Hematopoietic multipotent progenitor cell (in vitro differentiated cells): ENCODE results near the gene EIF4E3. TPM values are rescaled to one million over a fixed set of nuclear protein-coding genes. Genes with fewer than 3 reads are reported as not detected.
A peak's percentile ranks its signal among the peaks of the same experiment; 100 is the strongest.

ENCODE experiments used
- DNase-seq, 3 donors: peaks; one replicate each; pipeline ENCODE4 v3.0.0-alpha.2; 2011 to 2015; ENCODE audit warnings: low read depth in 2 of 3, low spot score in 2 of 3
- total RNA-seq: library from RNA; depleted of rRNA; stranded (reverse); fragments of >200 nt; gene quantifications from one replicate; pipeline ENCODE4 v1.2.3, GENCODE V29; 2012

The EIF4E3 gene
- 8.6 TPM for total RNA-seq

GRCh38 chr3:71725271-71725991, at the start of gene EIF4E3:
Gene EIF4E3, minus strand, starts transcription at chr3:71725402. Its CDS starts 35 bp downstream, at chr3:71725367.
- DNase-seq, result peak in 1 of 3 donors; percentile 51

- DNase-seq, result no peak
Observed at GRCh38 chr3:71771884-71772283, 46.7 kb upstream of the EIF4E3 start.

GRCh38 chr3:71771126-71771525, 45.9 kb upstream of the EIF4E3 start:
- no peak for DNase-seq

- no peak for DNase-seq
Observed at GRCh38 chr3:71763426-71763825, 38.2 kb upstream of the EIF4E3 start.

- no peak for DNase-seq
Observed at GRCh38 chr3:71760140-71760539, 34.9 kb upstream of the EIF4E3 start.

- DNase-seq, result no peak
Observed at GRCh38 chr3:71759401-71759800, 34.2 kb upstream of the EIF4E3 start.

GRCh38 chr3:71758091-71758490, 32.9 kb upstream of the EIF4E3 start:
- no peak for DNase-seq

- DNase-seq, result no peak
Observed at GRCh38 chr3:71754610-71755253, 29.5 kb upstream of the EIF4E3 start.

GRCh38 chr3:71753701-71754609, 28.8 kb upstream of the EIF4E3 start, which contains the start of gene GPR27:
Gene GPR27, plus strand, starts transcription at chr3:71753855. Its CDS starts 195 bp downstream, at chr3:71754050.
- peak; percentile 13 to 57 (median 53) for DNase-seq

- DNase-seq, result no peak
Observed at GRCh38 chr3:71752831-71753700, 27.9 kb upstream of the EIF4E3 start.

GRCh38 chr3:71751602-71752001, 26.4 kb upstream of the EIF4E3 start:
- no peak for DNase-seq

- no peak for DNase-seq
Observed at GRCh38 chr3:71744738-71745137, 19.5 kb upstream of the EIF4E3 start.

GRCh38 chr3:71742621-71743020, 17.4 kb upstream of the EIF4E3 start:
- DNase-seq, result no peak

GRCh38 chr3:71734881-71735280, 9.7 kb upstream of the EIF4E3 start:
- DNase-seq, result no peak

GRCh38 chr3:71733319-71733718, 8.1 kb upstream of the EIF4E3 start:
- no peak for DNase-seq

- DNase-seq, result no peak
Observed at GRCh38 chr3:71732637-71733036, 7.4 kb upstream of the EIF4E3 start.

- peak in 1 of 3 donors; percentile 44 for DNase-seq
Observed at GRCh38 chr3:71728632-71729342, 3.6 kb upstream of the EIF4E3 start.

- no peak for DNase-seq
Observed at GRCh38 chr3:71726146-71726545, 944 bp upstream of the EIF4E3 start.

- DNase-seq, result peak in 1 of 3 donors; percentile 33
Observed at GRCh38 chr3:71724584-71725270, 475 bp downstream of the EIF4E3 start.
